Measurements from ENCODE around the gene EGFL8.
A peak's percentile ranks its signal among the peaks of the same experiment; 100 is the strongest.

EGFL8 gene

DNA sequence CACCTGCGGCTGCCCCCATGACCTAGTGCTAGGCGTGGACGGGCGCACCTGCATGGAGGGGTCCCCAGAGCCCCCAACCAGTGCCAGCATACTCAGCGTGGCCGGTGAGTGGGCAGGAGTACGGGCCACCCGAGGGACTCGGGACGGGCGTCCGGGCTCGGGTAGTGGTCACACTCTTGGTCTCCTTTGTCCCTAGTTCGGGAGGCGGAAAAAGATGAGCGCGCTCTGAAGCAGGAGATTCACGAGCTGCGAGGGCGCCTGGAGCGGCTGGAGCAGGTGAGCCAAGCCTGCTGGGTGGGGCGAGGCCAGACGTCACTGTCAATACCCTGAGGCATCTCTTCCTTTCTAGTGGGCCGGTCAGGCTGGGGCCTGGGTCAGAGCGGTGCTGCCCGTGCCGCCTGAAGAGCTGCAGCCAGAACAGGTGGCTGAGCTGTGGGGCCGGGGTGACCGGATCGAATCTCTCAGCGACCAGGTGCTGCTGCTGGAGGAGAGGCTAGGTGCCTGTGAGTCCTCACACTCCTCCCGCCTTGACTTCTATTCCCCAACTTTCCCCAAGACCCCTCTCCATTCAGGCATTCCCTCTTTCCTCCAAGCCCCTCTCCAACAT, 2.9 kb downstream of the EGFL8 start:
- DNase-seq (ENCODE audit: low read depth in 2 of 2, low spot score in 1 of 2): no peak

DNA sequence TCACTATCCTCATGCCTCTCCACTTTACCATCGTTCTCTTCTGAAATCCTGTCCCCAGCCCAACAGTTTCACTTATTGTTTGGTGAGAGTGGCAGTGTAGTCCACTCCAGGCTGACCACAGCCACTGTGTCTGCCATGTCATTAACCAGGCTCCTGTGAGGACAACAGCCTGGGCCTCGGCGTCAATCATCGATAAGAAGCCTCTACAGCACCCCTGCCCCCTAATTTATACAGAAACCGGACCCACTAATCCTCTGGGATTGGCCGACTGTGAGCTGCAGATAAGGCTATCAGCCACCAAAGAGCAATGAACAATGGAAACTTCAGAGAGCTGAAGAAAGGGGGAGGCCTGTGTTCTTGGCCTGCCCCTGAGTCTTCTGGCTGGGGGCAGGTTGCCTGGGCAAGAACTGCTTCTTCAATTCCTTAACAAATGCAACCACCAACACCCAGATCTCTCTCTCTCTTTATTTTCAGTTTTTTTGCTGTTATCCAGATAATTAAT, 3.4 kb downstream of the EGFL8 start:
- DNase-seq (ENCODE audit: low read depth in 2 of 2, low spot score in 1 of 2): no peak

DNA sequence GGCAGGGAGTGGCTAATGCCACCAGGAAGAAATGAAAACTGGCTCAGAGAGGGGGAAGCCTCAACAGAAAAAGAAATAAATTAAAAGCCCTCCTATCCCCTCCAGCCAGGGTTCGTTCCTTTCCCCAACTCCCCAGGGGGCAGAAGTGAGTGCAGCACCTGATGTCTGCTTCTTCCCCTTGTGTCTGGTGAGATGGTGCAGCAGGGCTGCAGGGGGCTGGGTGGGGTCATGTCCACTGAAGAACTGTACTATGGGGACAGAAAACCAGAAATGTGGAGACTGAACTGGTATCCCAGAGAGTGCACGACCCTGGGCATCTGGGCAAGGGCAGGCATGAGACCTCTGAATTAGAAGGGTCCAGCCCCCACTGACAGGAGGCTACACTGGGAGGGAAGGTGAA, 4.0 kb downstream of the EGFL8 start:
- no peak for DNase-seq (ENCODE audit: low read depth in 2 of 2, low spot score in 1 of 2)

DNA sequence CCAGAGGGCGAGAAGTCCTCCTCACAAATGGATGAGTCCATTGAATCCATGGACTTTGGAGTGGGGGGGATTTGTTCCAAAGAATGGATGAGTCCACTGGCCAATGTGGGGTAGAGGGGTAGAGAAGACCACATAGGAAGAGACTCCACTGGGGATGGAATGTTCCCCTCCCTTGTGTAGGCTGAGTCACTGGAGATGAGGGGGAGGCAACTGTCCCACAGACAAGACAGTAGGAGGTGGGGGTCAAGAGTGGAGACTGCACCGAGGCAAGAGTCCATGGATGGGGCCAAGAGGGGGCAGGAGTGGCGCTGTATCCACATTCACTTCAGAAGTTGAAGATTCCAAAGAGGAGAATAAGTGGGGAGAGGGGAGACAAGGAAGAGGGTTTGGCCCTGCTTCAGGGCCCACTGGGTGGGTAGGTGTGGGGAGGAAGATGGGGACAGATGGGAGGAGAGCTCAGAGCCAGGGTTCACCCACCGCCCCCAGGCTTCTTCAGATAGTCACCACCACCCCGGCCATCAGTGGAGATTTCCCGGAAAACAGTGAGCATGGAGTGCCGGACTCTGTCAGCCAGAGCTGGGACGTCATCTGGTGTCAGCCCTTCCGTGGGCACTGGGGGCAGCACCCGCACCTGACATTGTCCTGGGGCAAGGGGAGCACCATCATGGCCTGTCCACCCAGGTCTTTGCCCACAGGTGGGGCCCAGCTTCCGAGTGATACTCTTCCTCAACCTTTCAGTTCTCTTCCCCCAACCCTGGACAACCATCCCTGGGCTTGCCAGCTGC, 4.6 kb downstream of the EGFL8 start:
- DNase-seq (ENCODE audit: low read depth in 2 of 2, low spot score in 1 of 2): no peak

DNA sequence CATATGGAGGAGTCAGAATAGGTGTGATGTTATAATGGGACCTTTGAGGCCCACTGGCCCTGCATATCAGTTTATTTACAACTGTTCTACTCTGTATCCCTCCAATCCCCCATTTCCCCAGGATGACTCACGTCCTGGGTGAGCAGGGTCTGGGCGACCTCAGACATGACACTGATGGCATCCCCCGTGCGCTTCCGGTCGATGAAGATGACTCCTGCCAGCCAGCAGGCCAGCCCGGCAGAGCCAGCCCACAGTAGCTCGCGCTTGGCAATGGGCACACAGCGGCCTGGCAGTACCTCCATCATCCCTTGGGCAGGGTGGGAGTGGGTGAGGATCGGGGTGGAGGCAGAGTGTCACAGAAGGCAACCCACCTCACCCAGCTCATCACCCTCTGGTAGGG, 5.9 kb downstream of the EGFL8 start:
- no peak for DNase-seq (ENCODE audit: low read depth in 2 of 2, low spot score in 1 of 2)

DNA sequence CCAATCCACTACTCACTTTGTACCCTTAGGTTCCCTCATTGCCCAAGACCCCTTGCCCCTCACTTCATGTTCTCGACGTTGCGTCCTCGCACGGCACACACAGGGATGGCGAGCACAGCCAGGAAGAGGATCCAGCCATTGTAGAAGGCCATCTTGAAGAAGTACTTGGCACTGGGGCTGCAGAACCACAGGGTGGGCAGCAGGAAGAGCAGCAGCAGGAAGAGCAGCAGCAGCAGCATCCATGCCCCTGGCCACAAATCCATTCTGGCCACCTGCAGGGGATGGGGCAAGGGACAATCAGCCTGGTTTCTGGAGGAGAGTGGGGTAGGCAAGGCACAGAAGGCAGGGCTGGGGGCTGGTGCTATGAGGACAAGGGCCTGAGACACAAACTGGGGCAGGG, 6.8 kb downstream of the EGFL8 start:
- DNase-seq (ENCODE audit: low read depth in 2 of 2, low spot score in 1 of 2): no peak

DNA sequence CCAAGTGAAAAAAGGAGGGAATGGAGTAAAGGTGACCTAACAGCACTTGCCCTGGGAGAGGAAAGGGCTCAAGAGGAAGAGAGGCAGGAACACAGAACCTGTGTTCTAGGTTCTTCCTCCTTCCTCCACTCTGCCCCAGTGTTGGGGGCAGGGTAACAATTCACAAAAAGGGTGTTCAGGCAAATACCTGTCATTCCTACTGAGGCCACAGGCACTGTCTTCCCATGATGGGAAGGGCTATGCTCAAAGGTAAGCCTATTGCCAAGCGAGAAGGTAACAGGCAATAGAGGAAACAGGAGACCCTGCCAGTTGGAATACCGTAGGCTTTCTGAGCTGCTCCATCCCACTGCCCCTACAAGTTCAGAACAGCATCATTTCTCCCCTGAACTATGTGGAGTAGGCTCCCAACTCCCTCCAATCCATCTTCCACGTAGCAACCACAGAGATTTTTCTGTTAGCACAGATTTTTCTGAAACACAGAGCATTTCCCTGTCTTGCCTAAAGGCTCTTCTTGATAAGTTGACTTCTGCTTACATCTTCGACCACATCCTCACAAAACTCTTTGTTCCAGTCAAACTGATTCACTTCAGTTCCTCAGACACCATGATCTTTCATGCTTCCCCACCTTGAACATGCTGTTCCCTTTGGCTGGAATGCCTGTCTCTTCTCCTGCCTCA, 8.8 kb downstream of the EGFL8 start:
- no peak for DNase-seq (ENCODE audit: low read depth in 2 of 2, low spot score in 1 of 2)

DNA sequence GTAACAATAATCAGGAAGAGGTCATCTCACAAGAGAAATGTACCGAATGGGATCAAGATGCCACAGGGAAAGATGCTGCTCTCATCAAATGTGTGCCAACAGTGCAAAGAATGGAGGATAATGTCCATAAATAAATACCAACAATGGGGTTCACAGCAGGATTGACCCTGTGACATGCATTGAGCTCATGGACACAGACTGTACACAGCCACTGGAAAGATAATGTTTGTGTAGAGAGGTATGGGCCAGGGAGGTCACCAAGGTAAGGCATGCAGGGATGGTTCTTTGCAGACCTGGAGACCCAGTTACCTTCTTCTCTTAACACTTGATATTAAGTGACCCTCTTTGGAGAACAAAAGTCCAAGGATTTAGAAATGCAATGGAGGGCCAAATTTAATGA, 10.0 kb downstream of the EGFL8 start:
- DNase-seq (ENCODE audit: low read depth in 2 of 2, low spot score in 1 of 2): no peak

DNA sequence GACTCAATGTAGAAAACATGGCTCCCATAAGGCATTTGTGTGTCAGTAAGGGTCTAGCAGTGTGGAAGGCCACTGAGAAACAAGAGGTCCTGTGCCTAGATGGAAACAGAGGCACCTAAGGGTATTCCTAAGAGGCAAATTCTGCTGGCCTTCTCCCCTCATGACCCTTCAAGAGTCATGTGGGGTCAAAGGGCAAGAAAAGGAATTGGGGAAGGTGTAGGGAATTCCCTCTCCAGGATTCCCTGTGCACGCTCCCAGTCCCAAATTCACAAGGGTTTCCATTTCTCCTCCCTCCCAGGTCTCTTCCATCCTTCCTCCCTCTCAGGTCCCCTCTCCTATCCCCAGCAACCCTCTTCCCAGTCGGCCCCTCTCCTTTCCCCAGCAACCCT, 10.9 kb downstream of the EGFL8 start:
- no peak for DNase-seq (ENCODE audit: low read depth in 2 of 2, low spot score in 1 of 2)

DNA sequence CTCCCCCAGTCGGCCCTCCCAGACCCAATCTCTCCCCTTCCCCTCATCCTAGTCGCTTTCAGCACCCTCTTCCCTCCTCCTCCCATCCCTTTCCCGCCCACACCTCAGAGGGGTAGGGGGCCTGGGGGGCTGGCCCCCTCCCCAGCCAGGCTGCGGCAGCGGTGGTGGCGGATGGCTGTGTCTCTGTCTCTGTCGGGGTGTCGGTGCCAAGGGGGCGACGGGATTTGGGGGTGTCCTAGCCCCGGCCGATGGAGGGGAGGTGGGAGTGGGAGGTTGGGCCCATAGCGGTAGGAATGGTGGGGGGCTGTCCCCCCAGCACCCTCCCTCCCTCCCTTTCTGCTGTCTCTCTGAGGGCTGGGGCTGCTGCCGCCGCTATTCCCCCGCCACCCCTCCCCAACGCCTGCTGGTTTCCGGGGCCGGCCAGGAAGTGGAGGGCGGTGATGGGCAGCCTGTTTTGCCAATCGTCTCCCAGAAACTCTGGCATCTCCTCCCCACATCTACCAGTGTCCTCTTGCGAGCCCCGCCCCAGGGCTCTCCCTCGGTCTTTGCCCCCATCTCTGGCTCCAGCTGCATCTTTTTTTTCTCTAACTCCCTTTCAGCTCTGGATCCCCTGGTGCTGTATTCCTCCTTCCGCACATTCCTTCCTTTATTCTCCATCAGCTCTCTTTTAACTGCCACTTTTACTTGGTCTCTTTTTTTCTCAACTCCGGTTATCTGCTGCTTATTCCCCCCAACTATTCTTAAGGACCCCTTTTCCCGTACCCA, 11.5 kb downstream of the EGFL8 start, which contains the start of gene AGPAT1:
AGPAT1 (minus strand) TSS at position 374 of the 765 bp plus-strand sequence. CDS start 4,588 bp downstream, outside the sequence.
- DNase-seq (ENCODE audit: low read depth in 2 of 2, low spot score in 1 of 2): peak; percentile 93 to 95

DNA sequence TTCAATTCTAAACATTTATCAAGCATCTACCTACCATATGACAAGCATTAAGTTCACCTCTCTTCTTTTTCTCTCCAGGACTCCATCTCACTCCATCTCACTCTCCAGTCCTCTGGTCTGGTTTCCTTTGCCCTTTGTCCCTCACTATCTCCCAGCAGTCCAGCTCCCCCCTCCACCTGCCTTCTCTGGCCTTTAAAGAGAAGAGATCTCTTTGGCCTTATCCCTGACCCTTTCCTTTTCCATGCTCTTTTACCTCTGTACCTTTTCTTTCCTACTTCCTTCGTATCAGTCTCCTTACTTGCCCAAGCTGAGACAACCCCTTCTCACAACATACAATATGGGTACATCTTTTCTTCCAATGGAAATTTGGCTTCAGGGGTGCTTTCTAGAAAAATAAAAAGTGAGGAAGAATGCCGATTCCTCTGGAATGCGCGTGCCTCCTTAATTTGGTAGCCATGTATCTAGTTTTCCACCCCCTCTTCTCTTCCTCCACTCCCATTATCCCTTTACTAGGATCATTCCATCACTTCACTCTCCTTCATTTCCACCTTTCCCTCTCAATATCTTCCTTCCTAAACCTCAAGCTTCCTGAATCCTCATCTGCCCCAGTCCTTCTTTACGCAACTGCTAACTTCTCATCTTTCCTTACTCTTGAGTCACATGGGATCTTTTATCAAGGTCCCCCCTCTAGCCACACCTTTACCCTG, 12.2 kb downstream of the EGFL8 start:
- DNase-seq (ENCODE audit: low read depth in 2 of 2, low spot score in 1 of 2): no peak

DNA sequence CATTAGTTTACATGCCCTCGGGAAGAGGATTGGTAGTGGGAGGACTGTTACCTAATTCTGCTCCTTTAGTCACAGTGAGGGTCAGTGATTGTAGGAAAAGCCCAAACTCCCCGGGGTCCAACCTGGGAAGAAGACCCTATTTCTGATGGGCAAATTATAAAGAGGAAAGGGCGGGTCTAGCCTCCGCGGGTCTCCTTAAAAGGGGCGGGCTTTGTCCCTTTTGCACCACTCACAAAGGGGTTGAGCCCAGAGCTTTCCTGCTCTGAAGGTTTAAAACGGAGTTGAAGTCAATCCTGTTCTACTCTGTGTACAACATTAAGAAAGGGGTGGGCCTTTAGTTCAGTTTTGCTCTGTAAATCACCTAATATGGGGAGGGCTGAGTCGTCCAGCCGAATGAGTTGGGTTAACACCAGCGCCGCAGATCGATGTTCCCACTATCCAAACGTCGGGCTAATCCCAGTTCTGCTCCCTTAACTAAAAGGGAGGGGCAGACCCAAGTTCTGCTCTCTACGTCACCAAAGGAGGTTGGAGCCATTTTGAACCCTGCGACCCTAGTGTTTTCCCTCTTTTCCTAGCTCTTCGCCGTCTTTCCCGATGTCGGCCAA, 12.9 kb downstream of the EGFL8 start:
- DNase-seq (ENCODE audit: low read depth in 2 of 2, low spot score in 1 of 2): no peak

DNA sequence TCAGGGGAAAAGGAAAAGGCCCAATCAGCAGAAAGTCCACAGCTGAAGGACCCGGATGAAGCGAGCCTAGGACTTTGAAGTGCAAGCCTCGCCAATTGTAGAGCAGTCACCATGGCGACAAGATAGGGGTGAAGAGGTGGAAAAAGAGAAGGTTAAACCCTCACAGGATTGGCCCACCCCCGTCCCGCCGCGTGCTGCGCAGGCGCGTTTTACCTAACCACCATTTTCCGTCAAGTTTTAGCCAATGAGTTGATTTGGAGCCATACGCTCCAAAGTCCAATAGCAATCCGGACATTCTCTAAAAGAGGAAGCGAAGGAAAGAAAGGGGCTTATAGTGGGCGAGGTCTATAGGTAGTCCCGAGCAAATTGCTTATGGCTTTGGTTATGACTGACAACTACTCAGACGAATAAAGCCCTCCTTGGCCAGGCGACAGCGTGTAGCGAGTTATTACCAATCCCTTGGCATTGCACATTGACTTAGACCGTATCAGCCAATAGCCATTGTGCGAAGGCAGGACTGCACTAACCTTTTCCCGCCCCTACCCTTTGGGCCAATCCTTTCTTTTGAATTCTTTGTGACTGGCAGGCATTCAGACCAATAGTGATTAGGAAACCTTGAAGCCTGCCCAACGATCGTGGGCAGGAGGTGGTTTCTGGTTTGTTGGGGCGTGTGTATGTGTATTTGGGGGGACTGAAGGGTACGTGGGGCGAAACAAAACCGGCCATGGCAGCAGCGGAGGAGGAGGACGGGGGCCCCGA, 13.6 kb downstream of the EGFL8 start, which contains the start of gene RNF5:
RNF5 (plus strand) TSS at position 618 of the 759 bp plus-strand sequence; CDS start at position 725, 107 bp downstream.
- DNase-seq (ENCODE audit: low read depth in 2 of 2, low spot score in 1 of 2): peak; percentile 78 to 86

DNA sequence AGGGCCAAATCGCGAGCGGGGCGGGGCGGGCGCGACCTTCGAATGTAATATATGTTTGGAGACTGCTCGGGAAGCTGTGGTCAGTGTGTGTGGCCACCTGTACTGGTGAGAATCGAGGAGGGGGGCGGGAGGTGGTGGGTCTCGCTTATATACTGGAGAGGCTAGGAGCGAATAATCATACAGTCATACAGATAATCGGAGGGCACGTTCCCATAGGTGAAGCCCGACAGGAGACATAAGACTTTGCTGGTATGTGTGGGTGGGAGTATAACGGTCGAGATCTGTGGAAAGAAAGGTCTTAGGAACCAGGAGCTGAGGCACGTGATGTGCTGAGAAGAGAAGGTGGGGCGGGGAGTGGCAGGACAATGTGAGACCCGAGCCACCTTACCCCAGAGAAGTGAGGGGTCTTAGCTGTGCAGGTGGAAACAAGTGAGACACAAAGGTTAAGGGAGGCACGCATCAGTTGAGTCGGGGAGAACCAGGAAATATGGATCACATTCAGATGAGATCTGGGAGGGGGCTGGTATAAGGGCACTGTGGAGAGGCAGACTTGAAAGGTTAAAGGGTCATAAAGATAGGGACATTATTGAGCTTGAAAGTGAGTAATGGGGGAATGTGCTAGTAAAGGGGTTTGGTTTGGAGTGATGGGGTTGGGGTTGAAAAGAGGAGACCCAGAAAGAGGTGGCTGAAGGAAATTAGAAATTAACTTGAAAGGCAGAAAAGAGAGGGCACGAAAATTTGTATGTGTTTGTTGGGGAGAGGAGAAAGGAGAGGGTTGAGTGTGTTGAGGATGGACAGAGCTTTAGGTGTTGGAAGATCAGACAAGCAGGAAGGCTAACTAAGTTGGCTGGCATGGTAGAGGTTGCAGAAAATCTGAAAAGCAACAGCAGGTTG, 14.4 kb downstream of the EGFL8 start:
- no peak for DNase-seq (ENCODE audit: low read depth in 2 of 2, low spot score in 1 of 2)

DNA sequence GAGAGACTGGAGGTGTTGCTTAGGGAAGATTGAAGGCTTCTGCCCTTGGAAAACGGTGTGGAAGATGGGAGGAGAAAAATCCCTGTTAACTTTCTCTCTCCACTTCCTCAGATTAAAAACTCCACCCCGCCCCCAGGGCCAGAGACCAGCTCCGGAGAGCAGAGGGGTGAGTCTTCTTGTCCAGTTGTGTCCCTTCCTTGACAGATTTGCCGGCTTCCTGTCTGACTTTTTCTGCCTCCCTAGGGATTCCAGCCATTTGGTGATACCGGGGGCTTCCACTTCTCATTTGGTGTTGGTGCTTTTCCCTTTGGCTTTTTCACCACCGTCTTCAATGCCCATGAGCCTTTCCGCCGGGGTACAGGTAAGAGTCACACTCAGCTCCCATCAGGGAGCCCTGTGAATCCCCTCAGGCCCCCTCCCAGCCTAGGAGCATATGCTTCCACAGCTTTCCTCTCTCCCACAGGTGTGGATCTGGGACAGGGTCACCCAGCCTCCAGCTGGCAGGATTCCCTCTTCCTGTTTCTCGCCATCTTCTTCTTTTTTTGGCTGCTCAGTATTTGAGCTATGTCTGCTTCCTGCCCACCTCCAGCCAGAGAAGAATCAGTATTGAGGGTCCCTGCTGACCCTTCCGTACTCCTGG, 15.5 kb downstream of the EGFL8 start:
- no peak for DNase-seq (ENCODE audit: low read depth in 2 of 2, low spot score in 1 of 2)

DNA sequence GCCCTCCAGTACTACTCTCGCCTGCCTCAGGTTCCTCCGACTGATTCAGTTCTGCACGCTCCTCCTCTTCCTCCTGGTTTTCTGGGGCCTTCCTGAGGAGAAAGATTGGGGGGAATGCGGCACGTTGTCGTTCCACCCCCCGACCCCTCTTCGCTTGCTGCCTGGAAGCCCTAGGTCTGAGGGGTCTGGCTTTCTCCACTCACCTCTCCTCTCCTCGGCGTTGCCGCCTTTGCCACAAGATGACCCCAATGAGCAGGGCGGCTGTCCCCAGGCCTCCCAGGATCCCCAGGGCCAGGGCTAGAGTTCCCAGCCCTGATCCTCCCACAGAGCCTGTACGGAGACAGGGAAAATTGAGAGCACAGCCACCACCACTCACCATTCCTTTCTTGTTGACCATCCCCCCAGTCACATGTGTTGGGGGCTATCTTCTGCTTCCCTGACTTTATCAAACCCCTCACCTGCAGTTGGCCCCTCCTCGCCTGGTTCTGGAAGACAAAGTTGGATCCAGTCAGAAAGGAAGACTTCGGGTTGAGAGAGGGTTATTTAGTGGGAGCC, 16.8 kb downstream of the EGFL8 start:
- DNase-seq (ENCODE audit: low read depth in 2 of 2, low spot score in 1 of 2): no peak

DNA sequence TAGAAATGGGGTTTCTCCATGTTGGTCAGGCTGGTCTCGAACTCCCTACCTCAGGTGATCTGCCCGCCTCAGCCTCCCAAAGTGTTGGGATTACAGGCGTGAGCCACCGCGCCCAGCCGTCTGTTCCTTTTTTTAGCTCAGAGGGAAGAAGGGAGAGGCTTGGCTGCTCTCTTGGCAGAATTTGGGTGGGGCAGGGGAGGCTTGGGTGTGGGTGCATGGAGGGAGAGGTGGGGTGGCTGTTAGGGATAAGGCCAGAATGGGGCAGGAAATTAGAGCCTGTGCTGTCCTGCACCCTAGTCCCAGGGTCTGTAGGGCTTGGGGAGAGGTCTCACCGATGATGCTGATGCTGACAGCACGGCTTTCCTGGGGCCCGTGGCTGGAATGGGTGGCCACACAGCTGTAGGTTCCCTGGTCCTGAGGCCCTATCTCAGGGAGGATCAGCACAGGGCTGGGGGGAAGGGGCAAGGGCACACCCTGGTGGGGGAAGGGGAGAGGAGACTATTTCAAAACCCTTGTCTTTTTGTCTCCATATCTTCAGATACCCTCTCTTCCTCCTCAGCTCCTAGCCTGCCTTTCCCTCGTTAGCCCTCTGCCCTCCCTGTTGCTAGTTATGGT, 17.6 kb downstream of the EGFL8 start:
- no peak for DNase-seq (ENCODE audit: low read depth in 2 of 2, low spot score in 1 of 2)
